ENCODE results near the gene CACNB1.

GRCh38 chr17:39244016-39244599 lies 46.6 kb upstream of the CACNB1 start:
- TF ChIP-seq CTCF (conservative IDR thresholded peaks at IDR 0.05): no peak
- no peak for TF ChIP-seq ZFX (IDR thresholded peaks at IDR 0.05)
